HUES6 (cell line): Measurements from ENCODE around the gene DST.

Experiments used
- H3K27ac ChIP-seq: 2 replicates; pipeline ENCODE4 v1.7.0; 2013; ENCODE audit warnings: low read depth, mild to moderate bottlenecking, low read length, inconsistent platforms
- H3K27me3 ChIP-seq: 2 replicates; pipeline ENCODE4 v1.6.1; 2013; ENCODE audit warnings: low read length; ENCODE audit not compliant: control insufficient read depth, insufficient read depth
- H3K36me3 ChIP-seq: 2 replicates; pipeline ENCODE4 v1.6.1; 2013; ENCODE audit warnings: low read length; ENCODE audit not compliant: control insufficient read depth, insufficient read depth
- H3K4me1 ChIP-seq: 2 replicates; pipeline ENCODE4 v1.6.1; 2013; ENCODE audit warnings: low read length; ENCODE audit not compliant: control insufficient read depth, insufficient read depth
- H3K4me3 ChIP-seq: 2 replicates; pipeline ENCODE4 v1.5.1; 2013; ENCODE audit warnings: low read depth, low read length
- H3K9ac ChIP-seq: one replicate; pipeline ENCODE4 v1.6.1; 2013; ENCODE audit warnings: mild to moderate bottlenecking, low read length
- H3K9me3 ChIP-seq: 2 replicates; pipeline ENCODE4 v1.6.1; 2013; ENCODE audit warnings: low read depth, low read length; ENCODE audit not compliant: control insufficient read depth, insufficient read depth

Gene DST

GRCh38 chr6:56642366-56643261 is at the start of gene DST:
DST (minus strand) TSS chr6:56642889.
- Histone ChIP-seq H3K9ac (no peak within 1 kb of the TSS), H3K4me3 (no peak within 1 kb of the TSS), H3K27me3 (no peaks in the 10 kb centered on the region), H3K36me3 (peaks cover 59% of the 10 kb centered on the region), H3K27ac (no peak within 1 kb of the TSS), H3K4me1 (no peaks in the 10 kb centered on the region), H3K9me3 (no peaks in the 10 kb centered on the region)

GRCh38 chr6:56691814-56692213 is 49.1 kb upstream of the DST start:
- Histone ChIP-seq H3K4me1 (peaks cover 16% of the 10 kb centered on the region; the same call in 1 of the 2 replicates), H3K9me3 (no peaks in the 10 kb centered on the region), H3K9ac (no peak overlapping the region), H3K36me3 (peaks cover 5% of the 10 kb centered on the region; the same call in 1 of the 2 replicates), H3K4me3 (no peak overlapping the region), H3K27ac (no peak overlapping the region), H3K27me3 (no peaks in the 10 kb centered on the region)

- H3K27ac ChIP-seq, result no peak overlapping the region
- H3K36me3 ChIP-seq, result 0 out of 2 replicates have a peak, but pooled peaks cover 3% of the 10 kb centered on the region
- no peaks in the 10 kb centered on the region for H3K9me3 ChIP-seq
- no peaks in the 10 kb centered on the region for H3K27me3 ChIP-seq
- H3K4me1 ChIP-seq, result peaks cover 16% of the 10 kb centered on the region; the same call in 1 of the 2 replicates
- H3K9ac ChIP-seq, result no peak overlapping the region
- no peak overlapping the region for H3K4me3 ChIP-seq
Observed at GRCh38 chr6:56691286-56691595, 48.6 kb upstream of the DST start.

GRCh38 chr6:56690519-56691285 is 48.0 kb upstream of the DST start:
- Histone ChIP-seq H3K9me3 (no peaks in the 10 kb centered on the region), H3K4me3 (no peak overlapping the region), H3K9ac (no peak overlapping the region), H3K27ac (no peak overlapping the region), H3K27me3 (no peaks in the 10 kb centered on the region), H3K4me1 (peaks cover 16% of the 10 kb centered on the region; the same call in 1 of the 2 replicates), H3K36me3 (0 out of 2 replicates have a peak, but pooled peaks cover 3% of the 10 kb centered on the region)

- Histone ChIP-seq H3K4me1 (peaks cover 16% of the 10 kb centered on the region; the same call in 1 of the 2 replicates), H3K27me3 (no peaks in the 10 kb centered on the region)
Observed at GRCh38 chr6:56689663-56690062, 47.0 kb upstream of the DST start.

GRCh38 chr6:56689114-56689513 is 46.4 kb upstream of the DST start:
- no peaks in the 10 kb centered on the region for H3K9me3 ChIP-seq
- no peaks in the 10 kb centered on the region for H3K27me3 ChIP-seq
- no peak overlapping the region for H3K27ac ChIP-seq
- H3K36me3 ChIP-seq, result 0 out of 2 replicates have a peak, but pooled peaks cover 3% of the 10 kb centered on the region
- H3K4me1 ChIP-seq, result peaks cover 16% of the 10 kb centered on the region; the same call in 1 of the 2 replicates
- no peak overlapping the region for H3K9ac ChIP-seq
- no peak overlapping the region for H3K4me3 ChIP-seq

More at GRCh38 chr6:56689663-56690062, 47.0 kb upstream of the DST start:
- H3K4me3 ChIP-seq, result no peak overlapping the region
- H3K9me3 ChIP-seq, result no peaks in the 10 kb centered on the region
- H3K36me3 ChIP-seq, result 0 out of 2 replicates have a peak, but pooled peaks cover 3% of the 10 kb centered on the region
- no peak overlapping the region for H3K9ac ChIP-seq
- no peak overlapping the region for H3K27ac ChIP-seq

- Histone ChIP-seq H3K36me3 (0 out of 2 replicates have a peak, but pooled peaks cover 3% of the 10 kb centered on the region), H3K9me3 (no peaks in the 10 kb centered on the region), H3K4me1 (peaks cover 16% of the 10 kb centered on the region; the same call in 1 of the 2 replicates), H3K27me3 (no peaks in the 10 kb centered on the region), H3K27ac (no peak overlapping the region), H3K9ac (no peak overlapping the region), H3K4me3 (no peak overlapping the region)
Observed at GRCh38 chr6:56688521-56688920, 45.8 kb upstream of the DST start.

- Histone ChIP-seq H3K9me3 (no peaks in the 10 kb centered on the region), H3K27me3 (no peaks in the 10 kb centered on the region), H3K36me3 (no peaks in the 10 kb centered on the region), H3K4me3 (no peak overlapping the region), H3K9ac (no peak overlapping the region), H3K27ac (no peak overlapping the region), H3K4me1 (peaks cover 12% of the 10 kb centered on the region; the same call in 1 of the 2 replicates)
Observed at GRCh38 chr6:56687551-56687950, 44.9 kb upstream of the DST start.

GRCh38 chr6:56686429-56686828 is 43.7 kb upstream of the DST start:
- no peak overlapping the region for H3K27ac ChIP-seq
- H3K4me3 ChIP-seq, result no peak overlapping the region
- peaks cover 12% of the 10 kb centered on the region; the same call in 1 of the 2 replicates for H3K4me1 ChIP-seq
- no peaks in the 10 kb centered on the region for H3K27me3 ChIP-seq
- no peaks in the 10 kb centered on the region for H3K36me3 ChIP-seq
- H3K9me3 ChIP-seq, result no peaks in the 10 kb centered on the region
- H3K9ac ChIP-seq, result no peak overlapping the region

- Histone ChIP-seq H3K27me3 (no peaks in the 10 kb centered on the region), H3K36me3 (no peaks in the 10 kb centered on the region), H3K27ac (no peak overlapping the region), H3K4me3 (no peak overlapping the region), H3K9me3 (no peaks in the 10 kb centered on the region), H3K9ac (no peak overlapping the region), H3K4me1 (peaks cover 12% of the 10 kb centered on the region; the same call in 1 of the 2 replicates)
Observed at GRCh38 chr6:56685994-56686393, 43.3 kb upstream of the DST start.
